Kidney epithelial cell (primary cell): ENCODE data around the gene EID3. TPM values are rescaled to one million over a fixed set of nuclear protein-coding genes. Genes with fewer than 3 reads are reported as not detected.

Experiments used
- DNase-seq: peaks from one replicate; pipeline ENCODE4 v3.0.0-alpha.2; 2010; ENCODE audit warnings: low read depth
- H3K27me3 ChIP-seq: 2 replicates; pipeline ENCODE4 v1.6.0; 2011; ENCODE audit warnings: low read length; ENCODE audit not compliant: control insufficient read depth, insufficient read depth
- H3K36me3 ChIP-seq: 2 replicates; pipeline ENCODE4 v1.5.1; 2011; ENCODE audit warnings: low read length; ENCODE audit not compliant: control insufficient read depth, insufficient read depth
- H3K4me3 ChIP-seq: 2 replicates; pipeline ENCODE4 v1.5.1; 2011; ENCODE audit warnings: low read depth, mild to moderate bottlenecking, control low read depth, low read length
- CTCF ChIP-seq: IDR thresholded peaks from 2 replicates; pipeline ENCODE4 v1.5.1; 2011; ENCODE audit warnings: mild to moderate bottlenecking, moderate library complexity, low read length, control low read depth, inconsistent platforms; ENCODE audit not compliant: insufficient read depth, poor library complexity, severe bottlenecking
- total RNA-seq: library from RNA; depleted of rRNA; stranded (reverse); fragments of >200 nt; gene quantifications from 2 replicates; pipeline ENCODE4 v1.2.3, GENCODE V29; 2015

Gene EID3
- total RNA-seq, 1 donor from 2014 or later = 2.9 TPM

GRCh38 chr12:104280111-104280510 lies 23.4 kb upstream of the EID3 start:
- Histone ChIP-seq H3K27me3 (no peaks in the 10 kb centered on the region), H3K36me3 (no peaks in the 10 kb centered on the region), H3K4me3 (no peak overlapping the region)
- no peak for TF ChIP-seq CTCF
- no peak for DNase-seq

- H3K4me3 ChIP-seq = no peak overlapping the region
- TF ChIP-seq CTCF = no peak
Observed at GRCh38 chr12:104280717-104281458, 22.7 kb upstream of the EID3 start.

GRCh38 chr12:104281636-104282035 lies 21.9 kb upstream of the EID3 start:
- DNase-seq = no peak
- no peaks in the 10 kb centered on the region for H3K36me3 ChIP-seq
- TF ChIP-seq CTCF = no peak
- H3K27me3 ChIP-seq = no peaks in the 10 kb centered on the region
- H3K4me3 ChIP-seq = no peak overlapping the region

More at GRCh38 chr12:104280717-104281458, 22.7 kb upstream of the EID3 start:
- DNase-seq = no peak
- Histone ChIP-seq H3K36me3 (no peaks in the 10 kb centered on the region), H3K27me3 (no peaks in the 10 kb centered on the region)

- H3K36me3 ChIP-seq = no peaks in the 10 kb centered on the region
- H3K27me3 ChIP-seq = no peaks in the 10 kb centered on the region
- TF ChIP-seq CTCF = no peak
- H3K4me3 ChIP-seq = no peak overlapping the region
- no peak for DNase-seq
Observed at GRCh38 chr12:104282109-104282508, 21.4 kb upstream of the EID3 start.

GRCh38 chr12:104285740-104286515 lies 17.6 kb upstream of the EID3 start:
- no peak for DNase-seq
- Histone ChIP-seq H3K27me3 (no peaks in the 10 kb centered on the region), H3K36me3 (no peaks in the 10 kb centered on the region), H3K4me3 (no peak overlapping the region)
- no peak for TF ChIP-seq CTCF
